Amniotic stem cell (primary cell): ENCODE results near the gene RAPGEF1.
"Not testable (repeated sequence)": the region's sequence is repeated elsewhere in the genome, so short reads cannot be mapped to it uniquely, and the experiment has no call there.

ENCODE experiments used
- DNase-seq: peaks from one replicate; lab custom pipeline; 2025; lab: John Stamatoyannopoulos, UW

RAPGEF1 gene

GRCh38 chr9:131557855-131558548 lies 181.9 kb downstream of the RAPGEF1 start:
- no peak for DNase-seq

- no peak for DNase-seq
Observed at GRCh38 chr9:131555841-131556673, 183.8 kb downstream of the RAPGEF1 start.

- DNase-seq: no peak
Observed at GRCh38 chr9:131554843-131555351, 185.0 kb downstream of the RAPGEF1 start.

- no peak for DNase-seq
Observed at GRCh38 chr9:131554087-131554842, 185.6 kb downstream of the RAPGEF1 start.

GRCh38 chr9:131552030-131552429 lies 187.8 kb downstream of the RAPGEF1 start:
- DNase-seq: no peak

GRCh38 chr9:131550465-131550864 lies 189.4 kb downstream of the RAPGEF1 start:
- not testable (repeated sequence) for DNase-seq

- not testable (repeated sequence) for DNase-seq
Observed at GRCh38 chr9:131549186-131549585, 190.7 kb downstream of the RAPGEF1 start.

GRCh38 chr9:131546336-131547084 lies 193.4 kb downstream of the RAPGEF1 start:
- DNase-seq: no peak

GRCh38 chr9:131545786-131546335 lies 194.0 kb downstream of the RAPGEF1 start:
- DNase-seq: no peak

- DNase-seq: no peak
Observed at GRCh38 chr9:131545003-131545785, 194.7 kb downstream of the RAPGEF1 start, which contains the start of gene PRRT1B. TSS of gene PRRT1B (plus strand) at chr9:131545523. CDS start at chr9:131545616, 93 bp downstream.

GRCh38 chr9:131543141-131543540 lies 196.7 kb downstream of the RAPGEF1 start:
- DNase-seq: no peak

GRCh38 chr9:131539223-131539923 lies 200.5 kb downstream of the RAPGEF1 start:
- DNase-seq: no peak

GRCh38 chr9:131537946-131538345 lies 201.9 kb downstream of the RAPGEF1 start:
- DNase-seq: no peak

- no peak for DNase-seq
Observed at GRCh38 chr9:131534721-131535237, 205.1 kb downstream of the RAPGEF1 start.

GRCh38 chr9:131530920-131531832 lies 208.7 kb downstream of the RAPGEF1 start, which contains the start of gene UCK1:
TSS of gene UCK1 (minus strand) at chr9:131531263. CDS start at chr9:131531174, 89 bp downstream.
- peak; percentile 16 for DNase-seq

GRCh38 chr9:131530546-131530919 lies 209.3 kb downstream of the RAPGEF1 start:
- no peak for DNase-seq

- no peak for DNase-seq
Observed at GRCh38 chr9:131529597-131530545, 210.0 kb downstream of the RAPGEF1 start.
